ENCODE results near the gene FBXO21.

Gene FBXO21

DNA sequence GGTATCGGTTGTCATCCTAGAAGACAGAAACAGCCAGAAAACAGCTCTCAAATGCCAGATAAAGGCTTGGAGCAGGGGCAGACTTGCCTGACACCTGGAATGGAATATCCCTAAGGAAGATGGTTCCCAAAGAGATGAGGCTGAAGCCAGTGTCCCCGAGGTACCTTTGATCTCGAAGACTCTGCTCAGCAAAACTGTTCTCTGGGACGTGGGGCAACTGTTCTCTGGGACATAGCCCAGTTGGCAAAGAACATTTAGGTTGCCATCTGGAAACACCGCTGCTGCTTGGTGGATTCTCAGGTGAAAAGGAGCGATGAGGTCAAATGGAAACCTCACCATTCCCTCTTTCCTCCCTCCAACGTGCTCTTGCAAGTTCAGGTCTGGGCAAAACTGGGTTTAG, 27.9 kb upstream of the FBXO21 start:
- no peak overlapping the region for H3K4me3 ChIP-seq (ENCODE audit: extremely low read depth, insufficient read depth, low read length, poor library complexity, severe bottlenecking)
- no peak overlapping the region for H3K27ac ChIP-seq (ENCODE audit: low read depth, low read length, severe bottlenecking)
- no peaks in the 10 kb centered on the region for H3K36me3 ChIP-seq (ENCODE audit: control insufficient read depth, insufficient read depth, low read length)
- no peaks in the 10 kb centered on the region for H3K4me1 ChIP-seq (ENCODE audit: control insufficient read depth, insufficient read depth, low read length, poor library complexity, severe bottlenecking)
- 86 to 91% methylated on average over 5 to 6 of the region's 7 CpGs for WGBS, 2 experiments (ENCODE audit: insufficient coverage in 2 of 2)
- H3K9me3 ChIP-seq (ENCODE audit: control insufficient read depth, low read length): no peaks in the 10 kb centered on the region

DNA sequence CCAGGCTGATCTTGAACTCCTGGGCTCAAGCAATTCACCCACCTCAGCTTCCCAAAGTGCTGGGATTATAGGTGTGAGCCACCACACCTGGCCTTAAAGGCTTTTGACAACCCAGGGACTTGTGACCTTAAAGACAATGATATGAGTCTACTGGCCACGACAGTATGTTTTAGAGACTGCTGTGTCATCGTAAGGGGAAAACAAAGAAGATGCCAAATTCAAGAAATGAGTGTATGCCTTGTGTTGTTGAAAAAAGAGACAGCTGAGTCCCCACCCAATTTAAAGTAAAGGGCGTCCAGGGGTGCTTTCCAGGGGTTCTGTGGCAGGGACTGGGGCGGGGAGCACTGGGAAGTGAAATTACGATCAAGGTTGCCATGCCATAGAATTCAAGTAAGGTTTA, 26.4 kb upstream of the FBXO21 start:
- H3K4me1 ChIP-seq (ENCODE audit: control insufficient read depth, insufficient read depth, low read length, poor library complexity, severe bottlenecking): no peaks in the 10 kb centered on the region

GRCh38 chr12:117214797-117215196, 24.5 kb upstream of the FBXO21 start:
- 78 to 80% methylated on average over 6 of the region's 10 CpGs for WGBS, 2 experiments (ENCODE audit: insufficient coverage in 2 of 2)
- H3K4me3 ChIP-seq (ENCODE audit: extremely low read depth, insufficient read depth, low read length, poor library complexity, severe bottlenecking): no peak overlapping the region
- H3K27ac ChIP-seq (ENCODE audit: low read depth, low read length, severe bottlenecking): no peak overlapping the region
- no peaks in the 10 kb centered on the region for H3K9me3 ChIP-seq (ENCODE audit: control insufficient read depth, low read length)
- no peaks in the 10 kb centered on the region for H3K4me1 ChIP-seq (ENCODE audit: control insufficient read depth, insufficient read depth, low read length, poor library complexity, severe bottlenecking)
- H3K36me3 ChIP-seq (ENCODE audit: control insufficient read depth, insufficient read depth, low read length): no peaks in the 10 kb centered on the region

More for the DNA sequence above, 26.4 kb upstream of the FBXO21 start:
- Histone ChIP-seq H3K27ac (ENCODE audit: low read depth, low read length, severe bottlenecking) (no peak overlapping the region), H3K36me3 (ENCODE audit: control insufficient read depth, insufficient read depth, low read length) (no peaks in the 10 kb centered on the region), H3K4me3 (ENCODE audit: extremely low read depth, insufficient read depth, low read length, poor library complexity, severe bottlenecking) (no peak overlapping the region), H3K9me3 (ENCODE audit: control insufficient read depth, low read length) (no peaks in the 10 kb centered on the region)
- 82 to 93% methylated on average over 5 of the region's 5 CpGs for WGBS, 2 experiments (ENCODE audit: insufficient coverage in 2 of 2)

- no peak overlapping the region for H3K4me3 ChIP-seq (ENCODE audit: extremely low read depth, insufficient read depth, low read length, poor library complexity, severe bottlenecking)
- no peaks in the 10 kb centered on the region for H3K4me1 ChIP-seq (ENCODE audit: control insufficient read depth, insufficient read depth, low read length, poor library complexity, severe bottlenecking)
- H3K27ac ChIP-seq (ENCODE audit: low read depth, low read length, severe bottlenecking): no peak overlapping the region
- WGBS, 2 experiments (ENCODE audit: insufficient coverage in 2 of 2): 33 to 67% methylated on average over 1 of the region's 2 CpGs
- no peaks in the 10 kb centered on the region for H3K9me3 ChIP-seq (ENCODE audit: control insufficient read depth, low read length)
- no peaks in the 10 kb centered on the region for H3K36me3 ChIP-seq (ENCODE audit: control insufficient read depth, insufficient read depth, low read length)
Observed at GRCh38 chr12:117213295-117213808, 23.1 kb upstream of the FBXO21 start.

DNA sequence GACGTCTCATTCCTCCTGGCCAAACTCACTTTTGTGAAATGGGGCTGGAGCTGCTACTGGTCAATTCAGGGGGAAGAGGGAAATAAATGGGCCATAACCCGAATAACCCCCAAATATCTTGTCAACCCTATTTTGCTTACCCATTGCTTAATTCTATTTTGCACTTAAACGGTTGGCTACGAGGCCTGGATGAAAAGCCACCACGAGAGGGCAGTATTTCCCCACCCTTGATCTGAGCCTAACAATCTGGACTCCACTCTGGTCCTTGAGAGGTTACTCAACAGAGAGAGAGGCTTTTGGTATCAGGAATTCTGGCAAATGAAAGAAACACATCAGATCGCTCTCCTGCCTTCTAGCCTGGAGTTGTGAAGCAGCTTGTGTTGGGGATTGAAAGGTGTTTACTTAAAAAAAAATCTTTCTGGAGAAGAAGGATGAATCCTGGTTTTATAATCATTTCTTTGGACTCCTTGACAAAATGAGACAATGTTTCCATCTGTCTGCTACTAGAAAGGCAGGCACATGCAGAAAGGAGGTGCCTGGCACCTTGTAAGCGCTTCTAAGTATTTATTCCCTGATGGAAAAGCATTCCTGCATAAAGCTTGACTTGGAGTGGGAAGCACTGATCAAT, 22.4 kb upstream of the FBXO21 start:
- H3K9me3 ChIP-seq (ENCODE audit: control insufficient read depth, low read length): no peaks in the 10 kb centered on the region
- H3K4me1 ChIP-seq (ENCODE audit: control insufficient read depth, insufficient read depth, low read length, poor library complexity, severe bottlenecking): no peaks in the 10 kb centered on the region
- WGBS, 2 experiments (ENCODE audit: insufficient coverage in 2 of 2): 21 to 39% methylated on average over 2 to 6 of the region's 7 CpGs
- no peak overlapping the region for H3K27ac ChIP-seq (ENCODE audit: low read depth, low read length, severe bottlenecking)
- no peaks in the 10 kb centered on the region for H3K36me3 ChIP-seq (ENCODE audit: control insufficient read depth, insufficient read depth, low read length)
- no peak overlapping the region for H3K4me3 ChIP-seq (ENCODE audit: extremely low read depth, insufficient read depth, low read length, poor library complexity, severe bottlenecking)

GRCh38 chr12:117210266-117210918, 20.1 kb upstream of the FBXO21 start:
- Histone ChIP-seq H3K36me3 (ENCODE audit: control insufficient read depth, insufficient read depth, low read length) (no peaks in the 10 kb centered on the region), H3K4me3 (ENCODE audit: extremely low read depth, insufficient read depth, low read length, poor library complexity, severe bottlenecking) (no peak overlapping the region), H3K27ac (ENCODE audit: low read depth, low read length, severe bottlenecking) (no peak overlapping the region), H3K4me1 (ENCODE audit: control insufficient read depth, insufficient read depth, low read length, poor library complexity, severe bottlenecking) (no peaks in the 10 kb centered on the region), H3K9me3 (ENCODE audit: control insufficient read depth, low read length) (no peaks in the 10 kb centered on the region)
- 90 to 98% methylated on average over 5 to 6 of the region's 6 CpGs for WGBS, 2 experiments (ENCODE audit: insufficient coverage in 2 of 2)

DNA sequence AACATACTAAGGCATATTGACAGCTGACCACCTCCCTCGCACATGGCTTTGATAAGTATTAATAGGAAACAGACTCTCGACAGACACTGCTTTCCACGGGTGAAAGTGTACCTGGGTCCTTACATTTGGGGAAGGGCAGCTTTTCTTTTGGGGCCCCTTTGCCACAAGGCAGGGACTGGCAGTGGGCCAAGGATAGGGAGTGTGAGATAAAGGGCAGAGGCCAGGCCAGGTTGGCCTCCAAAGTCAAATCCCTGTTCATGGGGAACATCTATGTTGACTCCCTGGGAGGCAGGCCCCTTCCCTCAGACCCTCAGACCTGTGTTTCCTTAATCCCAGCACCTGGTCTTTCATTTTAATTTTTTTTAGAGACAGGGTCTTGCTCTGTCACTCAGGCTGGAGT, 19.4 kb upstream of the FBXO21 start:
- no peaks in the 10 kb centered on the region for H3K4me1 ChIP-seq (ENCODE audit: control insufficient read depth, insufficient read depth, low read length, poor library complexity, severe bottlenecking)
- no peaks in the 10 kb centered on the region for H3K36me3 ChIP-seq (ENCODE audit: control insufficient read depth, insufficient read depth, low read length)
- H3K27ac ChIP-seq (ENCODE audit: low read depth, low read length, severe bottlenecking): no peak overlapping the region
- H3K9me3 ChIP-seq (ENCODE audit: control insufficient read depth, low read length): no peaks in the 10 kb centered on the region
- no peak overlapping the region for H3K4me3 ChIP-seq (ENCODE audit: extremely low read depth, insufficient read depth, low read length, poor library complexity, severe bottlenecking)
- WGBS, 2 experiments (ENCODE audit: insufficient coverage in 2 of 2): 100% methylated on average over 2 to 3 of the region's 3 CpGs

DNA sequence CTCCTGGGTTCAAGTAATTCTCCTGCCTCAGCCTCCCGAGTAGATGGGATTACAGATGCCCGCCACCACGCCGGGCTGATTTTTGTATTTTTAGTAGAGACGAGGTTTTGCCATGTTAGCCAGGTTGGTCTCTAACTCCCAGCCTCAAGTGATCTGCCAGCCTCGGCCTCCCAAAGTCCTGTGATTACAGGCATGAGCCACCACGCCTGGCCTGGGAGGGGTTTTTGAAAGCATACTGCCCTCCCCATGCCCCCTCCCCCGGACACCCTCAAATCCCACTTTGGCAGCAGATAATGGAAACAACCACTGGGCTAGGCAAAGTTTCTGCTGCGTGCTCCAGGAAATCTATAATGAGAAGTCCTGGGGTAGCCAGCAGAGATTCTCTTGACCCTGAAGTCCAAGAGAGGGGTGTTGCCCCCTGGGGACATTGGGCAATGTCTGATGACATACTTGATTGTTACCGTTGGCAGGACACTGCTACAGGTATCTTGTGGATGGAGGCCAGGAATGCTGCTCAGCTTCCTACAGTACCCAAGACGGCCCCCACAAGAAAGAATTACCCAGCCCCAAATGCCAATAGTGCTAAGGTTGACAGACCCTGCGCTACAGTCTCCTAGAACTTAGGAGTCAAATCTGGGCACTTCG, 18.7 kb upstream of the FBXO21 start:
- Histone ChIP-seq H3K36me3 (ENCODE audit: control insufficient read depth, insufficient read depth, low read length) (no peaks in the 10 kb centered on the region), H3K9me3 (ENCODE audit: control insufficient read depth, low read length) (no peaks in the 10 kb centered on the region), H3K27ac (ENCODE audit: low read depth, low read length, severe bottlenecking) (no peak overlapping the region), H3K4me1 (ENCODE audit: control insufficient read depth, insufficient read depth, low read length, poor library complexity, severe bottlenecking) (no peaks in the 10 kb centered on the region), H3K4me3 (ENCODE audit: extremely low read depth, insufficient read depth, low read length, poor library complexity, severe bottlenecking) (no peak overlapping the region)
- 90 to 93% methylated on average over 7 to 12 of the region's 13 CpGs for WGBS, 2 experiments (ENCODE audit: insufficient coverage in 2 of 2)

DNA sequence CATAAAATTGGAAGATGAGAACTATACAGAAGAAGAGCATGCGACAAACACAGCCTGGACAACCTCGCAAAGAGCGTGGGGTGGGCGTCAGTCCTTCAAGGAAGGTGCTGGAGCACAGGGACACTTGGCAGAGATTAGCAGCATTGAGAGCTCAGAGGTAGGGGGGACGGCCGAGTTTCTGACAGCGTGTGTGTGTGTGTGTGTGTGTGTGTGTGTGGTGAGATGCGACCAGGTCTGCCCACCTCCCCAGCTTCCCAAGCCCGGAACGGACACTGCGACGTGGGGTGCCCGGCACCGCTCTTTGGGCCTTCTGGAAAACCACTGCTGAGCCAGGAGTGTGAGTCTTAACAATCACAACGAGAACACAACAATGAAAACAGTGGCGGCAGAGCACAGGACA, 17.9 kb upstream of the FBXO21 start:
- H3K4me1 ChIP-seq (ENCODE audit: control insufficient read depth, insufficient read depth, low read length, poor library complexity, severe bottlenecking): no peaks in the 10 kb centered on the region
- H3K36me3 ChIP-seq (ENCODE audit: control insufficient read depth, insufficient read depth, low read length): no peaks in the 10 kb centered on the region
- no peak overlapping the region for H3K27ac ChIP-seq (ENCODE audit: low read depth, low read length, severe bottlenecking)
- no peaks in the 10 kb centered on the region for H3K9me3 ChIP-seq (ENCODE audit: control insufficient read depth, low read length)
- no peak overlapping the region for H3K4me3 ChIP-seq (ENCODE audit: extremely low read depth, insufficient read depth, low read length, poor library complexity, severe bottlenecking)
- 81 to 93% methylated on average over 8 to 13 of the region's 16 CpGs for WGBS, 2 experiments (ENCODE audit: insufficient coverage in 2 of 2)

DNA sequence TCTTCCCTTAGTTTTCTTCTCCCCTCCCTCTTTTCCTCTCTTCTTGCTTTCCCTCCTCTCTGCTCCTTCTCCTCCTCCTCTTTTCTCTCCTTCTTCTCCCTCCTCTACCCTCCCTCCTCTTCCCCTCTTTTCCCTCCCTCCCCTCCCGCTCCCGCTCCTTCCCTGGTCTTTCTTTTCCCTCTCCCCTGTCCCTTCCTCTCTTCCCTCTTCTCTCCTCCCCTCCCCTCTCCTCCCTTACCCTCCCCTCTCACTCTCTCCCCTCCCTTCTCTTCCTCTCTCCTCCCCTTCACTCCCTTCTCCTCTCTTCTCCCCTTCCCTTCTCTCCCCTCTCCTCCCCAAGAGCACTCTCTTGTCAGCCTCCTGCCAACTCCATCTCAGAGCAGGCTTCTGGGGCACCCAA, 17.4 kb upstream of the FBXO21 start:
- Histone ChIP-seq H3K4me1 (ENCODE audit: control insufficient read depth, insufficient read depth, low read length, poor library complexity, severe bottlenecking) (no peaks in the 10 kb centered on the region), H3K4me3 (ENCODE audit: extremely low read depth, insufficient read depth, low read length, poor library complexity, severe bottlenecking) (no peak overlapping the region)
- 53% methylated on average over 2 of the region's 2 CpGs; no CpG with 5 or more reads in 1 of the 2 experiments for WGBS, 2 experiments (ENCODE audit: insufficient coverage in 2 of 2)

GRCh38 chr12:117202556-117202955, 12.3 kb upstream of the FBXO21 start:
- Histone ChIP-seq H3K4me1 (ENCODE audit: control insufficient read depth, insufficient read depth, low read length, poor library complexity, severe bottlenecking) (no peaks in the 10 kb centered on the region), H3K27ac (ENCODE audit: low read depth, low read length, severe bottlenecking) (no peak overlapping the region), H3K4me3 (ENCODE audit: extremely low read depth, insufficient read depth, low read length, poor library complexity, severe bottlenecking) (no peak overlapping the region), H3K9me3 (ENCODE audit: control insufficient read depth, low read length) (no peaks in the 10 kb centered on the region), H3K36me3 (ENCODE audit: control insufficient read depth, insufficient read depth, low read length) (no peaks in the 10 kb centered on the region)
- 95 to 97% methylated on average over 9 of the region's 9 CpGs for WGBS, 2 experiments (ENCODE audit: insufficient coverage in 2 of 2)

More for the DNA sequence above, 17.4 kb upstream of the FBXO21 start:
- H3K9me3 ChIP-seq (ENCODE audit: control insufficient read depth, low read length): no peaks in the 10 kb centered on the region
- H3K27ac ChIP-seq (ENCODE audit: low read depth, low read length, severe bottlenecking): no peak overlapping the region
- no peaks in the 10 kb centered on the region for H3K36me3 ChIP-seq (ENCODE audit: control insufficient read depth, insufficient read depth, low read length)

Measured in mesodermal cell (in vitro differentiated cells).